ENCODE results near the gene KRTAP5-2.

The KRTAP5-2 gene

GRCh38 chr11:1633864-1634263 lies 35.8 kb upstream of the KRTAP5-2 start:
- H3K27ac Mint-ChIP-seq: no peak overlapping the region
- H3K4me1 Mint-ChIP-seq: peaks cover 6% of the 10 kb centered on the region
- ATAC-seq (ENCODE audit: low read depth) (no peak), DNase-seq (ENCODE audit: low spot score in 2 of 2) (no peak)
- no peaks in the 10 kb centered on the region for H3K9me3 Mint-ChIP-seq
- peaks cover 22% of the 10 kb centered on the region for H3K27me3 Mint-ChIP-seq
- no peak overlapping the region for H3K4me3 Mint-ChIP-seq
- H3K36me3 Mint-ChIP-seq: no peaks in the 10 kb centered on the region

- no peak overlapping the region for H3K27ac Mint-ChIP-seq
- peaks cover 22% of the 10 kb centered on the region for H3K27me3 Mint-ChIP-seq
- no peak overlapping the region for H3K4me3 Mint-ChIP-seq
- no peak for DNase-seq (ENCODE audit: low spot score in 2 of 2)
- peaks cover 8% of the 10 kb centered on the region for H3K4me1 Mint-ChIP-seq
- H3K36me3 Mint-ChIP-seq: no peaks in the 10 kb centered on the region
- no peaks in the 10 kb centered on the region for H3K9me3 Mint-ChIP-seq
- peak; percentile 45 for ATAC-seq (ENCODE audit: low read depth)
Measured at GRCh38 chr11:1632053-1632714, 34.1 kb upstream of the KRTAP5-2 start.

- ATAC-seq (ENCODE audit: low read depth): no peak
- Mint-ChIP-seq H3K4me3 (no peak overlapping the region), H3K4me1 (peaks cover 8% of the 10 kb centered on the region), H3K9me3 (no peaks in the 10 kb centered on the region), H3K27me3 (peaks cover 18% of the 10 kb centered on the region), H3K27ac (no peak overlapping the region), H3K36me3 (no peaks in the 10 kb centered on the region)
- no peak for DNase-seq (ENCODE audit: low spot score in 2 of 2)
Measured at GRCh38 chr11:1631066-1631568, 33.0 kb upstream of the KRTAP5-2 start.

GRCh38 chr11:1630271-1630670 lies 32.2 kb upstream of the KRTAP5-2 start:
- peaks cover 18% of the 10 kb centered on the region for H3K27me3 Mint-ChIP-seq
- H3K9me3 Mint-ChIP-seq: no peaks in the 10 kb centered on the region
- no peak overlapping the region for H3K4me3 Mint-ChIP-seq
- peaks cover 8% of the 10 kb centered on the region for H3K4me1 Mint-ChIP-seq
- no peak for ATAC-seq (ENCODE audit: low read depth)
- peak in 1 of 2 donors; percentile 10 for DNase-seq (ENCODE audit: low spot score in 2 of 2)
- H3K27ac Mint-ChIP-seq: no peak overlapping the region
- no peaks in the 10 kb centered on the region for H3K36me3 Mint-ChIP-seq

GRCh38 chr11:1629326-1630185 lies 31.5 kb upstream of the KRTAP5-2 start, which contains the start of gene KRTAP5-5:
Gene KRTAP5-5 (plus strand): TSS chr11:1629775. CDS start chr11:1629841, 66 bp downstream.
- H3K27me3 Mint-ChIP-seq: peaks cover 16% of the 10 kb centered on the region
- no peaks in the 10 kb centered on the region for H3K36me3 Mint-ChIP-seq
- H3K4me3 Mint-ChIP-seq: peak within 1 kb of the TSS; percentile 55
- H3K4me1 Mint-ChIP-seq: peaks cover 8% of the 10 kb centered on the region
- no peak for ATAC-seq (ENCODE audit: low read depth)
- no peaks in the 10 kb centered on the region for H3K9me3 Mint-ChIP-seq
- no peak within 1 kb of the TSS for H3K27ac Mint-ChIP-seq
- DNase-seq (ENCODE audit: low spot score in 2 of 2): peak in 1 of 2 donors; percentile 9

GRCh38 chr11:1628506-1629325 lies 30.6 kb upstream of the KRTAP5-2 start:
- Mint-ChIP-seq H3K27me3 (peaks cover 15% of the 10 kb centered on the region), H3K4me3 (peak overlapping the region; percentile 55), H3K27ac (no peak overlapping the region), H3K4me1 (peaks cover 8% of the 10 kb centered on the region), H3K36me3 (no peaks in the 10 kb centered on the region), H3K9me3 (no peaks in the 10 kb centered on the region)
- DNase-seq (ENCODE audit: low spot score in 2 of 2) (peak; percentile 69 to 84), ATAC-seq (ENCODE audit: low read depth) (peak; percentile 92)

GRCh38 chr11:1625541-1625940 lies 27.4 kb upstream of the KRTAP5-2 start:
- H3K9me3 Mint-ChIP-seq: no peaks in the 10 kb centered on the region
- H3K27me3 Mint-ChIP-seq: peaks cover 7% of the 10 kb centered on the region
- H3K4me1 Mint-ChIP-seq: peaks cover 4% of the 10 kb centered on the region
- no peaks in the 10 kb centered on the region for H3K36me3 Mint-ChIP-seq
- ATAC-seq (ENCODE audit: low read depth) (no peak), DNase-seq (ENCODE audit: low spot score in 2 of 2) (no peak)
- H3K27ac Mint-ChIP-seq: no peak overlapping the region
- H3K4me3 Mint-ChIP-seq: no peak overlapping the region

GRCh38 chr11:1624621-1625020 lies 26.5 kb upstream of the KRTAP5-2 start:
- DNase-seq (ENCODE audit: low spot score in 2 of 2) (no peak), ATAC-seq (ENCODE audit: low read depth) (no peak)
- Mint-ChIP-seq H3K27me3 (peaks cover 6% of the 10 kb centered on the region), H3K9me3 (no peaks in the 10 kb centered on the region), H3K4me1 (peaks cover 4% of the 10 kb centered on the region), H3K27ac (no peak overlapping the region), H3K4me3 (no peak overlapping the region), H3K36me3 (no peaks in the 10 kb centered on the region)

- peaks cover 2% of the 10 kb centered on the region for H3K4me1 Mint-ChIP-seq
- H3K27ac Mint-ChIP-seq: no peak overlapping the region
- H3K9me3 Mint-ChIP-seq: no peaks in the 10 kb centered on the region
- DNase-seq (ENCODE audit: low spot score in 2 of 2) (no peak), ATAC-seq (ENCODE audit: low read depth) (no peak)
- peaks cover 7% of the 10 kb centered on the region for H3K27me3 Mint-ChIP-seq
- H3K36me3 Mint-ChIP-seq: no peaks in the 10 kb centered on the region
- no peak overlapping the region for H3K4me3 Mint-ChIP-seq
Measured at GRCh38 chr11:1623716-1624115, 25.6 kb upstream of the KRTAP5-2 start.

- peaks cover 9% of the 10 kb centered on the region for H3K27me3 Mint-ChIP-seq
- H3K36me3 Mint-ChIP-seq: no peaks in the 10 kb centered on the region
- H3K4me1 Mint-ChIP-seq: peaks cover 2% of the 10 kb centered on the region
- no peaks in the 10 kb centered on the region for H3K9me3 Mint-ChIP-seq
- ATAC-seq (ENCODE audit: low read depth) (no peak), DNase-seq (ENCODE audit: low spot score in 2 of 2) (no peak)
- H3K27ac Mint-ChIP-seq: no peak within 1 kb of the TSS
- no peak within 1 kb of the TSS for H3K4me3 Mint-ChIP-seq
Measured at GRCh38 chr11:1622086-1622485, 24.0 kb upstream of the KRTAP5-2 start, which contains the start of gene KRTAP5-4. Gene KRTAP5-4 (minus strand): TSS chr11:1622138. CDS start chr11:1622093, 45 bp downstream.

GRCh38 chr11:1619449-1619848 lies 21.4 kb upstream of the KRTAP5-2 start:
- Mint-ChIP-seq H3K4me1 (peaks cover 2% of the 10 kb centered on the region), H3K27me3 (peaks cover 22% of the 10 kb centered on the region), H3K4me3 (no peak overlapping the region), H3K36me3 (no peaks in the 10 kb centered on the region), H3K27ac (no peak overlapping the region), H3K9me3 (no peaks in the 10 kb centered on the region)
- DNase-seq (ENCODE audit: low spot score in 2 of 2) (no peak), ATAC-seq (ENCODE audit: low read depth) (peak; percentile 63)

- ATAC-seq (ENCODE audit: low read depth) (no peak), DNase-seq (ENCODE audit: low spot score in 2 of 2) (no peak)
- peaks cover 22% of the 10 kb centered on the region for H3K27me3 Mint-ChIP-seq
- H3K36me3 Mint-ChIP-seq: no peaks in the 10 kb centered on the region
- no peaks in the 10 kb centered on the region for H3K9me3 Mint-ChIP-seq
- peaks cover 2% of the 10 kb centered on the region for H3K4me1 Mint-ChIP-seq
- no peak overlapping the region for H3K4me3 Mint-ChIP-seq
- H3K27ac Mint-ChIP-seq: no peak overlapping the region
Measured at GRCh38 chr11:1618231-1618630, 20.1 kb upstream of the KRTAP5-2 start.

- H3K36me3 Mint-ChIP-seq: no peaks in the 10 kb centered on the region
- DNase-seq (ENCODE audit: low spot score in 2 of 2) (no peak), ATAC-seq (ENCODE audit: low read depth) (no peak)
- peaks cover 4% of the 10 kb centered on the region for H3K27me3 Mint-ChIP-seq
- H3K4me3 Mint-ChIP-seq: no peak within 1 kb of the TSS
- no peaks in the 10 kb centered on the region for H3K9me3 Mint-ChIP-seq
- H3K4me1 Mint-ChIP-seq: peaks cover 13% of the 10 kb centered on the region
- H3K27ac Mint-ChIP-seq: no peak within 1 kb of the TSS
Measured at GRCh38 chr11:1608363-1608762, 10.3 kb upstream of the KRTAP5-2 start, which contains the start of gene KRTAP5-3. Gene KRTAP5-3 (minus strand): TSS chr11:1608463. CDS start chr11:1608385, 78 bp downstream.
